ENCODE data around the gene SLC22A2. TPM values are rescaled to one million over a fixed set of nuclear protein-coding genes. Genes with fewer than 3 reads are reported as not detected.
A peak's percentile ranks its signal among the peaks of the same experiment; 100 is the strongest.

The SLC22A2 gene
- total RNA-seq, 1 experiment from 2014 or later = not detected

- POLR2A ChIA-PET = no interaction called here
- intact Hi-C loops (cut with micrococcal nuclease; ENCODE audit: unreplicated experiment) = loop anchor here (1.0 to 2.0 kb wide), 4 partner anchors 76 to 235 kb away; partner anchors contain the start of gene SLC22A3
Measured at GRCh38 chr6:160221423-160221822, 37.2 kb downstream of the SLC22A2 start.

GRCh38 chr6:160218810-160219209 is 39.8 kb downstream of the SLC22A2 start:
- no peaks in the 10 kb centered on the region for H3K27me3 Mint-ChIP-seq (ENCODE audit: insufficient read depth, unreplicated experiment)
- Histone ChIP-seq H3K36me3 (ENCODE audit: control insufficient read depth, insufficient read depth, low read length) (no peaks in the 10 kb centered on the region), H3K9me3 (no peaks in the 10 kb centered on the region), H3K4me3 (ENCODE audit: low read depth, low read length) (no peak overlapping the region), H3K27me3 (replicated peaks; ENCODE audit: control insufficient read depth, insufficient read depth, low read length) (no peaks in the 10 kb centered on the region), H3K4me1 (no peaks in the 10 kb centered on the region)
- intact Hi-C loops (cut with micrococcal nuclease; ENCODE audit: unreplicated experiment) = no loop called here
- ChIA-PET CTCF (no interaction called here), POLR2A (no interaction called here)
- no peak overlapping the region for H3K27ac Mint-ChIP-seq (ENCODE audit: unreplicated experiment)
- H3K4me1 Mint-ChIP-seq (ENCODE audit: low read depth, unreplicated experiment) = peaks cover 11% of the 10 kb centered on the region
- BruUV-seq (replicated peaks) = no TSS peak
- no peak for DNase-seq
- no peak overlapping the region for H3K4me3 Mint-ChIP-seq (ENCODE audit: unreplicated experiment)
- peaks cover 37% of the 10 kb centered on the region for H3K9me3 Mint-ChIP-seq (ENCODE audit: unreplicated experiment)
- H3K36me3 Mint-ChIP-seq (ENCODE audit: insufficient read depth, unreplicated experiment) = no peaks in the 10 kb centered on the region
- TF ChIP-seq CTCF (IDR thresholded peaks at IDR 0.05; ENCODE audit: insufficient read depth in 1 of 2, low read depth in 1 of 2, low read length in 1 of 2, severe bottlenecking in 1 of 2, unreplicated experiment in 1 of 2) = no peak

More at GRCh38 chr6:160221423-160221822, 37.2 kb downstream of the SLC22A2 start:
- Mint-ChIP-seq H3K9me3 (ENCODE audit: unreplicated experiment) (peaks cover 29% of the 10 kb centered on the region), H3K4me1 (ENCODE audit: low read depth, unreplicated experiment) (peaks cover 11% of the 10 kb centered on the region), H3K36me3 (ENCODE audit: insufficient read depth, unreplicated experiment) (no peaks in the 10 kb centered on the region), H3K27ac (ENCODE audit: unreplicated experiment) (no peak overlapping the region), H3K4me3 (ENCODE audit: unreplicated experiment) (no peak overlapping the region), H3K27me3 (ENCODE audit: insufficient read depth, unreplicated experiment) (no peaks in the 10 kb centered on the region)
- CTCF ChIA-PET = interaction anchor here (0.6 to 3.0 kb wide), 8 partner anchors 34 to 235 kb away, joined by 3 to 16 read pairs (median 4); no protein-coding TSS in a partner anchor
- BruUV-seq (replicated peaks) = no TSS peak
- TF ChIP-seq CTCF (IDR thresholded peaks at IDR 0.05; ENCODE audit: insufficient read depth in 1 of 2, low read depth in 1 of 2, low read length in 1 of 2, severe bottlenecking in 1 of 2, unreplicated experiment in 1 of 2) = peak in 1 of 2 experiments; percentile 12
- no peaks in the 10 kb centered on the region for H3K9me3 ChIP-seq
- H3K27me3 ChIP-seq (replicated peaks; ENCODE audit: control insufficient read depth, insufficient read depth, low read length) = no peaks in the 10 kb centered on the region
- no peaks in the 10 kb centered on the region for H3K36me3 ChIP-seq (ENCODE audit: control insufficient read depth, insufficient read depth, low read length)
- DNase-seq = peak in 1 of 2 experiments; percentile 15
- no peaks in the 10 kb centered on the region for H3K4me1 ChIP-seq
- no peak overlapping the region for H3K4me3 ChIP-seq (ENCODE audit: low read depth, low read length)

GRCh38 chr6:160217863-160218262 is 40.8 kb downstream of the SLC22A2 start:
- ChIA-PET POLR2A (no interaction called here), CTCF (no interaction called here)
- DNase-seq = no peak
- Histone ChIP-seq H3K4me3 (ENCODE audit: low read depth, low read length) (no peak overlapping the region), H3K4me1 (no peaks in the 10 kb centered on the region), H3K27me3 (replicated peaks; ENCODE audit: control insufficient read depth, insufficient read depth, low read length) (no peaks in the 10 kb centered on the region), H3K9me3 (no peaks in the 10 kb centered on the region), H3K36me3 (ENCODE audit: control insufficient read depth, insufficient read depth, low read length) (no peaks in the 10 kb centered on the region)
- intact Hi-C loops (cut with micrococcal nuclease; ENCODE audit: unreplicated experiment) = no loop called here
- TF ChIP-seq CTCF (IDR thresholded peaks at IDR 0.05; ENCODE audit: insufficient read depth in 1 of 2, low read depth in 1 of 2, low read length in 1 of 2, severe bottlenecking in 1 of 2, unreplicated experiment in 1 of 2) = no peak
- Mint-ChIP-seq H3K36me3 (ENCODE audit: insufficient read depth, unreplicated experiment) (no peaks in the 10 kb centered on the region), H3K4me3 (ENCODE audit: unreplicated experiment) (no peak overlapping the region), H3K4me1 (ENCODE audit: low read depth, unreplicated experiment) (peaks cover 11% of the 10 kb centered on the region), H3K27ac (ENCODE audit: unreplicated experiment) (no peak overlapping the region), H3K9me3 (ENCODE audit: unreplicated experiment) (peaks cover 46% of the 10 kb centered on the region), H3K27me3 (ENCODE audit: insufficient read depth, unreplicated experiment) (no peaks in the 10 kb centered on the region)
- BruUV-seq (replicated peaks) = no TSS peak

All from Caco-2 (cell line).